ENCODE measurements around the gene SCAMP1.
"Not testable (repeated sequence)": the region's sequence is repeated elsewhere in the genome, so short reads cannot be mapped to it uniquely, and the experiment has no call there.

SCAMP1 gene

GRCh38 chr5:78362220-78362619 is 1.8 kb downstream of the SCAMP1 start:
- no peak for DNase-seq

GRCh38 chr5:78364005-78364404 is 3.6 kb downstream of the SCAMP1 start:
- DNase-seq, result no peak

- no peak for DNase-seq
Measured at GRCh38 chr5:78367318-78367991, 7.0 kb downstream of the SCAMP1 start.

GRCh38 chr5:78369680-78370079 is 9.3 kb downstream of the SCAMP1 start:
- no peak for DNase-seq

- DNase-seq, result no peak
Measured at GRCh38 chr5:78373231-78373630, 12.8 kb downstream of the SCAMP1 start.

GRCh38 chr5:78376315-78376714 is 15.9 kb downstream of the SCAMP1 start:
- no peak for DNase-seq

- DNase-seq, result no peak
Measured at GRCh38 chr5:78377056-78377717, 16.8 kb downstream of the SCAMP1 start.

- DNase-seq, result no peak
Measured at GRCh38 chr5:78377718-78378105, 17.3 kb downstream of the SCAMP1 start.

- no peak for DNase-seq
Measured at GRCh38 chr5:78387468-78388153, 27.2 kb downstream of the SCAMP1 start.

GRCh38 chr5:78391357-78391756 is 30.9 kb downstream of the SCAMP1 start:
- not testable (repeated sequence) for DNase-seq

- DNase-seq, result no peak
Measured at GRCh38 chr5:78397831-78398230, 37.4 kb downstream of the SCAMP1 start.

GRCh38 chr5:78399116-78399515 is 38.7 kb downstream of the SCAMP1 start:
- DNase-seq, result no peak

GRCh38 chr5:78404682-78405293 is 44.4 kb downstream of the SCAMP1 start:
- DNase-seq, result no peak

- DNase-seq, result no peak
Measured at GRCh38 chr5:78405829-78406750, 45.7 kb downstream of the SCAMP1 start.

GRCh38 chr5:78407458-78407857 is 47.0 kb downstream of the SCAMP1 start:
- DNase-seq, result no peak

GRCh38 chr5:78411586-78411985 is 51.2 kb downstream of the SCAMP1 start:
- no peak for DNase-seq

GRCh38 chr5:78416677-78417425 is 56.4 kb downstream of the SCAMP1 start:
- DNase-seq, result no peak

- DNase-seq, result no peak
Measured at GRCh38 chr5:78419396-78419795, 59.0 kb downstream of the SCAMP1 start.

GRCh38 chr5:78420548-78420947 is 60.1 kb downstream of the SCAMP1 start:
- no peak for DNase-seq

GRCh38 chr5:78424665-78425064 is 64.2 kb downstream of the SCAMP1 start:
- no peak for DNase-seq

GRCh38 chr5:78429332-78429980 is 69.0 kb downstream of the SCAMP1 start:
- no peak for DNase-seq
